Neuronal stem cell (in vitro differentiated cells): Measurements from ENCODE around the gene STMN1.

ENCODE experiments used
- DNase-seq: peaks from one replicate; pipeline ENCODE4 v3.0.0-alpha.2; 2013; ENCODE audit warnings: low spot score
- H2AFZ ChIP-seq: one replicate; pipeline ENCODE4 v1.6.1; 2013; ENCODE audit warnings: mild to moderate bottlenecking, low read length, inconsistent platforms
- H2AK5ac ChIP-seq: 2 replicates; pipeline ENCODE4 v1.6.1; 2013; ENCODE audit warnings: low read depth, mild to moderate bottlenecking, inconsistent platforms, low read length, moderate library complexity, mixed read lengths
- H2BK120ac ChIP-seq: 2 replicates; pipeline ENCODE4 v1.6.1; 2013; ENCODE audit warnings: low read depth, mild to moderate bottlenecking, inconsistent platforms, low read length, moderate library complexity, mixed read lengths
- H2BK12ac ChIP-seq: one replicate; pipeline ENCODE4 v1.6.1; 2013; ENCODE audit warnings: low read length, inconsistent platforms
- H2BK15ac ChIP-seq: 2 replicates; pipeline ENCODE4 v1.6.1; 2013; ENCODE audit warnings: mild to moderate bottlenecking, low read length, inconsistent platforms, mixed read lengths
- H2BK5ac ChIP-seq: one replicate; pipeline ENCODE4 v1.6.1; 2013; ENCODE audit warnings: inconsistent platforms, mild to moderate bottlenecking, low read length, moderate library complexity
- H3K14ac ChIP-seq: one replicate; pipeline ENCODE4 v1.6.1; 2013; ENCODE audit warnings: low read length, inconsistent platforms
- H3K18ac ChIP-seq: 2 replicates; pipeline ENCODE4 v1.6.1; 2013; ENCODE audit warnings: low read length, inconsistent platforms
- H3K23ac ChIP-seq: 2 replicates; pipeline ENCODE4 v1.6.1; 2013; ENCODE audit warnings: low read depth, mild to moderate bottlenecking, mixed read lengths, low read length, inconsistent platforms; ENCODE audit not compliant: poor library complexity
- H3K27ac ChIP-seq: replicated peaks from 3 replicates; pipeline ENCODE4 v1.5.1; 2013; ENCODE audit warnings: low read length, inconsistent platforms
- H3K27me3 ChIP-seq, 3 experiments: 2 replicates each; pipeline ENCODE4 v1.6.1; 2013; ENCODE audit warnings: low read length in 3 of 3, mild to moderate bottlenecking in 2 of 3, inconsistent platforms in 1 of 3, low read depth in 1 of 3, mixed read lengths in 1 of 3, moderate library complexity in 1 of 3; ENCODE audit not compliant: control insufficient read depth in 3 of 3, insufficient read depth in 3 of 3
- H3K36me3 ChIP-seq, 2 donors: replicated peaks in 1 of 2; 2 replicates each; pipeline ENCODE4 v1.6.1; 2013; ENCODE audit warnings: low read length in 2 of 2; ENCODE audit not compliant: control insufficient read depth in 2 of 2, insufficient read depth in 2 of 2
- H3K4ac ChIP-seq: 2 replicates; pipeline ENCODE4 v1.6.1; 2013; ENCODE audit warnings: inconsistent platforms, mild to moderate bottlenecking, low read length, moderate library complexity
- H3K4me1 ChIP-seq, 2 donors: 1 replicate in 1 of 2; 2 replicates in 1 of 2; pipeline ENCODE4 v1.6.1; 2013; ENCODE audit warnings: low read length in 2 of 2, low read depth in 1 of 2; ENCODE audit not compliant: control insufficient read depth in 2 of 2, insufficient read depth in 1 of 2
- H3K4me2 ChIP-seq: one replicate; pipeline ENCODE4 v1.6.1; 2013; ENCODE audit warnings: mild to moderate bottlenecking, low read length, inconsistent platforms; ENCODE audit not compliant: insufficient read depth, poor library complexity, severe bottlenecking
- H3K4me3 ChIP-seq, 2 donors: 2 replicates each; pipeline ENCODE4 v1.5.1; 2013; ENCODE audit warnings: low read length in 2 of 2, mild to moderate bottlenecking in 2 of 2, inconsistent platforms in 1 of 2, moderate library complexity in 1 of 2
- H3K79me1 ChIP-seq: one replicate; pipeline ENCODE4 v1.6.1; 2013; ENCODE audit warnings: low read depth, mild to moderate bottlenecking, inconsistent platforms, low read length, moderate library complexity
- H3K9ac ChIP-seq: one replicate; pipeline ENCODE4 v1.6.1; 2013; ENCODE audit warnings: mild to moderate bottlenecking, low read depth, low read length, inconsistent platforms; ENCODE audit not compliant: poor library complexity
- H3K9me3 ChIP-seq, 2 donors: replicated peaks in 1 of 2; 2 replicates each; pipeline versions ENCODE3 to v1.6.1; 2013; ENCODE audit warnings: low read length in 2 of 2, mild to moderate bottlenecking in 2 of 2, inconsistent platforms in 1 of 2, low read depth in 1 of 2, mixed read lengths in 1 of 2, moderate library complexity in 1 of 2; ENCODE audit not compliant: control insufficient read depth in 2 of 2, insufficient read depth in 1 of 2
- H4K8ac ChIP-seq: one replicate; pipeline ENCODE4 v1.6.1; 2013; ENCODE audit warnings: low read depth, mild to moderate bottlenecking, inconsistent platforms, low read length, moderate library complexity
- H4K91ac ChIP-seq: one replicate; pipeline ENCODE4 v1.6.1; 2013; ENCODE audit warnings: low read length, low read depth, mild to moderate bottlenecking, inconsistent platforms; ENCODE audit not compliant: poor library complexity
- WGBS, 2 donors: extraction: QIAGEN DNeasy Blood & Tissue Kit; methylation state at CpG; one replicate each; pipeline ENCODE4 v1.1.7; 2013; ENCODE audit warnings: missing lambda C conversion rate in 2 of 2, mixed read lengths in 1 of 2; ENCODE audit not compliant: insufficient read length in 2 of 2, insufficient replicate concordance in 1 of 2; ENCODE audit errors: extremely low coverage in 2 of 2; 5-methylcytosine and 5-hydroxymethylcytosine counted together

STMN1 gene

GRCh38 chr1:25871704-25872494 lies 34.3 kb downstream of the STMN1 start:
- no peak overlapping the region for H3K4ac ChIP-seq

GRCh38 chr1:25871086-25871703 lies 35.0 kb downstream of the STMN1 start:
- no peak overlapping the region for H4K8ac ChIP-seq
- DNase-seq: no peak
- H3K14ac ChIP-seq: no peak overlapping the region
- peaks cover 1% of the 10 kb centered on the region for H3K79me1 ChIP-seq
- H2AFZ ChIP-seq: no peak overlapping the region
- no peak overlapping the region for H3K4ac ChIP-seq
- peak overlapping the region; percentile 27 for H2BK15ac ChIP-seq
- no peak overlapping the region for H3K4me2 ChIP-seq
- no peak overlapping the region for H2AK5ac ChIP-seq
- H3K9me3 ChIP-seq: no peaks in the 10 kb centered on the region
- no peak overlapping the region for H4K91ac ChIP-seq
- no peak overlapping the region for H2BK120ac ChIP-seq
- H3K27me3 ChIP-seq: peaks cover 0 to 3% (median 0%) of the 10 kb centered on the region in 3 experiments
- peaks cover 0 to 6% of the 10 kb centered on the region in 2 donors for H3K36me3 ChIP-seq
- no peak overlapping the region for H3K18ac ChIP-seq
- H3K9ac ChIP-seq: no peak overlapping the region
- H3K27ac ChIP-seq: no peak overlapping the region
- WGBS, 2 donors: no CpG with 5 or more reads among the region's 5 CpGs
- H3K4me3 ChIP-seq: no peak overlapping the region
- H2BK5ac ChIP-seq: no peak overlapping the region
- peaks cover 22 to 29% of the 10 kb centered on the region in 2 donors for H3K4me1 ChIP-seq
- H3K23ac ChIP-seq: peak overlapping the region; percentile 52
- H2BK12ac ChIP-seq: no peak overlapping the region

More at GRCh38 chr1:25871704-25872494, 34.3 kb downstream of the STMN1 start:
- Histone ChIP-seq H3K14ac (no peak overlapping the region), H3K27ac (no peak overlapping the region), H3K9ac (no peak overlapping the region), H2BK15ac (peak overlapping the region; percentile 27), H4K8ac (no peak overlapping the region), H2AK5ac (no peak overlapping the region), H3K4me1 (peaks cover 23 to 29% of the 10 kb centered on the region in 2 donors), H3K79me1 (peaks cover 1% of the 10 kb centered on the region), H4K91ac (no peak overlapping the region), H3K36me3 (peaks cover 0 to 6% of the 10 kb centered on the region in 2 donors), H3K23ac (peak overlapping the region; percentile 52), H3K18ac (no peak overlapping the region), H3K4me3 (no peak overlapping the region), H2BK12ac (no peak overlapping the region), H2AFZ (no peak overlapping the region), H2BK5ac (no peak overlapping the region), H3K27me3 (peaks cover 0 to 7% (median 0%) of the 10 kb centered on the region in 3 experiments), H3K4me2 (no peak overlapping the region), H3K9me3 (no peaks in the 10 kb centered on the region), H2BK120ac (no peak overlapping the region)
- no CpG with 5 or more reads among the region's 9 CpGs for WGBS, 2 donors
- DNase-seq: no peak

DNA sequence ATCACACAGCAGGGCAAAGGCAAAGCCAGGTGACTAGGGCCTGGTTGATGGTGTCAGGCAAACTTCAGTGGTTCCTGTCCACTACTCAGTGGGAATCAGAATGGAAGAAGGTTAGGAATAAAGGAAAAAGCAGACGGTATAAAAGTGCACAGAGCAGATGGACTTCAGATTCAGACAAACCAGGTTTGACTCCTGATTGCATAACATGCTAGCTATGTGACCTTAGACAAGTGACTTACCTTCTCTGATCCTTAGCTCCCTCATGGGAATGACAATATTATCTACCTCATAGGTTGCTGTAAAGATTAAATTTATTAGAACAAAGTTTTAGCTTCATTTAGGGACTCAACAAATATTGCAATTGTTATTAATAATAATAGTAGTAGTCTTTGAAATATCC lies 35.6 kb downstream of the STMN1 start:
- H3K4me1 ChIP-seq: peaks cover 19 to 29% of the 10 kb centered on the region in 2 donors
- H2AK5ac ChIP-seq: no peak overlapping the region
- H3K18ac ChIP-seq: no peak overlapping the region
- H3K4me3 ChIP-seq: no peak overlapping the region
- H2BK12ac ChIP-seq: no peak overlapping the region
- H3K4me2 ChIP-seq: no peak overlapping the region
- H2AFZ ChIP-seq: no peak overlapping the region
- H3K36me3 ChIP-seq: peaks cover 0 to 6% of the 10 kb centered on the region in 2 donors
- no peak overlapping the region for H3K9ac ChIP-seq
- WGBS, 2 donors: no CpG with 5 or more reads among the region's 1 CpG
- H3K27ac ChIP-seq: no peak overlapping the region
- H2BK15ac ChIP-seq: no peak overlapping the region
- no peaks in the 10 kb centered on the region for H3K9me3 ChIP-seq
- H4K8ac ChIP-seq: no peak overlapping the region
- no peak overlapping the region for H3K4ac ChIP-seq
- no peak for DNase-seq
- no peak overlapping the region for H3K14ac ChIP-seq
- no peak overlapping the region for H4K91ac ChIP-seq
- H2BK120ac ChIP-seq: no peak overlapping the region
- H3K23ac ChIP-seq: no peak overlapping the region
- H3K79me1 ChIP-seq: peaks cover 1% of the 10 kb centered on the region
- H2BK5ac ChIP-seq: no peak overlapping the region
- no peaks in the 10 kb centered on the region for H3K27me3 ChIP-seq

DNA sequence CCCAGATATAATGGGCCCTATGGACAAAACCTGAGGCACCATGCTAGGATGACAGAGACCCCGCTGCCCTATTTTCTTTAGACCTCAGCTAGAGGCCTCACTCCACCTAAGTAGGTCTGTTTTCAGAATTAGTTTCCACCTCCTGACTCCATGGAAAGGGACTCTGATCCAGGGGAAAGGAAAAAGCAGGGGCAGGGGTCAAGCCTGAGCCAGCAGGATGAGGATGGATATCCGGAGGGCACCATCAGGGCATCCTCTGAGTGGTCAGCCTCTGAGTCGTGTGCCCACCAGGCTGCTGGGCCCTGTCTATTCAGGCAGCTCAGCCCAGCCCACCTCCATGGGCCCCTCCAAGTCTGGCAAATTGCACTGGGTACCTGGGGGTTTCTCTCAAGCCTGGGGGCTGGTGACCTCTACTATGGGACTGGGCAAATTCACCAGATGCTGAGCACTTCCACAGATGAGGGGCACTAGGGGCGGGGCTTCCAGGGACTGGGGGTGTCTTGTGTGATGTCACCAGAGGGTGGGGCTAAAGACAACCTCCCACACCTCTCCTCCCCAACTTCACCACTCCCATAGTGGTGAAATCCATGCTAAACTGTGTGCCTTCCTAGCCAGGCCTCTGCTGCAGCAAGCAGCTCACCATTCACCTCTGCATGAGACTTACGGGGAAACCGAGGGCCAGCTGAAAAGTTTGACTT lies 36.2 kb downstream of the STMN1 start:
- Histone ChIP-seq H3K14ac (no peak overlapping the region), H2AFZ (no peak overlapping the region), H2BK15ac (no peak overlapping the region), H4K8ac (no peak overlapping the region), H3K4ac (no peak overlapping the region), H2BK12ac (no peak overlapping the region), H3K18ac (no peak overlapping the region), H2AK5ac (no peak overlapping the region), H3K79me1 (peaks cover 1% of the 10 kb centered on the region), H2BK120ac (no peak overlapping the region), H3K4me3 (no peak overlapping the region), H3K36me3 (peaks cover 0 to 6% of the 10 kb centered on the region in 2 donors), H4K91ac (no peak overlapping the region), H2BK5ac (no peak overlapping the region), H3K4me1 (peaks cover 19 to 27% of the 10 kb centered on the region in 2 donors), H3K23ac (no peak overlapping the region), H3K27ac (peak overlapping the region; percentile 20), H3K4me2 (no peak overlapping the region), H3K27me3 (no peaks in the 10 kb centered on the region), H3K9me3 (no peaks in the 10 kb centered on the region), H3K9ac (no peak overlapping the region)
- no CpG with 5 or more reads among the region's 6 CpGs for WGBS, 2 donors
- no peak for DNase-seq
